Ectodermal cell (in vitro differentiated cells): ENCODE data around the gene HLCS.

Experiments used
- H3K27ac ChIP-seq: 2 replicates; pipeline ENCODE4 v1.7.0; 2013; ENCODE audit warnings: mild to moderate bottlenecking, low read depth, low read length; ENCODE audit not compliant: insufficient read depth, poor library complexity, severe bottlenecking
- H3K27me3 ChIP-seq: 2 replicates; pipeline ENCODE4 v1.7.0; 2013; ENCODE audit warnings: mild to moderate bottlenecking, low read length; ENCODE audit not compliant: insufficient read depth, control insufficient read depth, poor library complexity, severe bottlenecking
- H3K36me3 ChIP-seq: one replicate; pipeline ENCODE4 v1.7.0; 2013; ENCODE audit warnings: low read length; ENCODE audit not compliant: control insufficient read depth, insufficient read depth
- H3K4me1 ChIP-seq: one replicate; pipeline ENCODE4 v1.7.0; 2013; ENCODE audit warnings: low read length; ENCODE audit not compliant: control insufficient read depth, insufficient read depth
- H3K4me3 ChIP-seq: 2 replicates; pipeline ENCODE4 v1.7.0; 2013; ENCODE audit warnings: low read depth, low read length, control low read depth; ENCODE audit not compliant: insufficient read depth
- H3K9me3 ChIP-seq: 2 replicates; pipeline ENCODE4 v1.7.0; 2013; ENCODE audit warnings: mild to moderate bottlenecking, low read length, moderate library complexity; ENCODE audit not compliant: control insufficient read depth
- WGBS, 2 experiments: methylation state at CpG; one replicate each; pipeline ENCODE4 v1.1.7; 2013; ENCODE audit warnings: missing lambda C conversion rate in 2 of 2; 5-methylcytosine and 5-hydroxymethylcytosine counted together

HLCS gene

DNA sequence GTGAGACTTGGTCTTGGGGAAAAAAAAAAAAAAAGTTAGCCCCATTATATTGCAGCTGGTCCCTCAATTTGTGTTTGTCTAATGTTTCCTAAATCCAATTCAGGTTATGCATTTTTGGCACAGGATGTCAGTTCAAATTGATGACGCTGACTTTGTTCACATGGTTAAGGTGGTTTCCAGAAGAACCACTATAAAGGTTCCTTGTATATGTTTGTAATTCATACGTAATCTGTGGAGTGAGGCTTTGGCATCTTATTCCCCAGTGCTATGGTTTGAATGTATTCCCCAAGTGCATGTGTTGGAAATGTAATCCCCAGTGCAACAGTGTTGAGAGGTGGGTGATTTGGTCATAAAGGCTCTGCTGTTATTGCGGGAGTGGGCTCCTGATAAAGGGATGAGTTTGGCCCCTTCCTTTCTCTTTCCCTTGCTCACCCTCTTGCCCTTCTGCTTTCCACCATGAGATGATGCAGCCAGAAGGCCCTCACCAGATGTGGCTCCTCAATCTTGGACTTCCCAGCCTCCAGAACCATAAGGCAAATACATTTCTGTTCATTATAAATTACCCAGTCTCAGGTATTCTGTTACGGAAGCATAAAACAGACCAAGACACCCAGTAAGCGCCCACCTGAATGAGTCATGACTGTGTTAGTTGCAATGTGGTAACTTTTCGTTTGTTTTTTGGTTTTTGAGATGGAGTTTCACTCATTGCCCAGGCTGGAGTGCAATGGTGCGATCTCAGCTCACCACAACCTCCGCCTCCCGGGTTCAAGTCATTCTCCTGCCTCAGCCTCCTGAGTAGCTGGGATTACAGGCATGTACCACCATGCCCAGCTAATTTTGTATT lies 19.5 kb upstream of the HLCS start:
- Histone ChIP-seq H3K4me3 (no peak overlapping the region), H3K4me1 (no peaks in the 10 kb centered on the region), H3K9me3 (no peaks in the 10 kb centered on the region), H3K36me3 (no peaks in the 10 kb centered on the region), H3K27me3 (peaks cover 17% of the 10 kb centered on the region), H3K27ac (no peak overlapping the region)
- WGBS, 2 experiments, result 94 to 98% methylated on average over 9 of the region's 9 CpGs

DNA sequence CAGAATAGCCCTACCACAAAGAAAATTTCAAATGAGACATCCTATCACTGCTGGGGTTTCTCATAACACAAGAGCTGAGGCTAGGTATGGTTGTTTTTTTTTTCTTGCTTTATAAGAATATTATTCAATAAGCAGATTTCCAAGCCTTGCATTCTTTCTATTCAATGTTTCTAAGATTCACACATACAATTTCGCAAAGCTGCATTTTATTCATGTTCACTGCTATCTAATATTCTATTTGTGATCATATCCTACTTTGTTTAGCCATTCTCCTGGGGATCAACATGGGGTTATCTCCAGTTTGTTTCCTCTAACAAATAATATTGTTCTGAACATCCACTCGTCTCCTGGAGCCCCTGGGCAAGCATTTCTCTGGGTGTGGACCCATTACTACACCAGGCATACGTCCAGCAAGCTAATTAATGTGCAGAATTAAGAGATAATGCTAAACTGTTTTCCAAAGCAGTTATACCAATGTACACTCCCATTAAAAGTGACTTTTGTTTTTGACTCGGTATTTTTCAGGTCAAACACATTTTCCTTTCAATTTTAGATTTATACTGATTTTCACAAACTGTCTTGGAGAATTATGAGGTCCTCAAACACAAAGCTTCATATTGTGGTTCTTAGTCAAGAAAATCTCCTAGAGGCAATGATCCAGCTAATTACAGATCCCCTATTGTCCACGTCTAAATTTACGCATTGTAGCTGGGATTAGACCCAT lies 15.7 kb upstream of the HLCS start:
- WGBS, 2 experiments, result 77 to 79% methylated on average over 6 of the region's 6 CpGs

GRCh38 chr21:36981049-36981391 lies 14.6 kb upstream of the HLCS start:
- 25 to 36% methylated on average over 2 of the region's 2 CpGs for WGBS, 2 experiments
- Histone ChIP-seq H3K4me3 (no peak overlapping the region), H3K27me3 (peaks cover 32% of the 10 kb centered on the region), H3K36me3 (no peaks in the 10 kb centered on the region), H3K9me3 (no peaks in the 10 kb centered on the region), H3K27ac (no peak overlapping the region), H3K4me1 (no peaks in the 10 kb centered on the region)

More for the DNA sequence above, 15.7 kb upstream of the HLCS start:
- Histone ChIP-seq H3K27ac (no peak overlapping the region), H3K9me3 (no peaks in the 10 kb centered on the region), H3K36me3 (no peaks in the 10 kb centered on the region), H3K27me3 (peaks cover 32% of the 10 kb centered on the region), H3K4me1 (no peaks in the 10 kb centered on the region), H3K4me3 (no peak overlapping the region)

- Histone ChIP-seq H3K27ac (no peak overlapping the region), H3K36me3 (no peaks in the 10 kb centered on the region), H3K4me3 (peak overlapping the region; percentile 22), H3K9me3 (no peaks in the 10 kb centered on the region), H3K27me3 (peaks cover 32% of the 10 kb centered on the region), H3K4me1 (no peaks in the 10 kb centered on the region)
- 15 to 17% methylated on average over 53 of the region's 53 CpGs for WGBS, 2 experiments
These were observed 14.0 kb upstream of the HLCS start for GRCh38 chr21:36980280-36981048.

- Histone ChIP-seq H3K4me3 (no peak overlapping the region), H3K4me1 (no peaks in the 10 kb centered on the region), H3K27ac (no peak overlapping the region), H3K36me3 (no peaks in the 10 kb centered on the region), H3K9me3 (no peaks in the 10 kb centered on the region), H3K27me3 (peaks cover 27% of the 10 kb centered on the region)
- WGBS, 2 experiments, result 47 to 50% methylated on average over 8 of the region's 8 CpGs
These were observed 10.6 kb upstream of the HLCS start for GRCh38 chr21:36976882-36977651.

GRCh38 chr21:36976228-36976861 lies 9.9 kb upstream of the HLCS start:
- no peak overlapping the region for H3K4me3 ChIP-seq

DNA sequence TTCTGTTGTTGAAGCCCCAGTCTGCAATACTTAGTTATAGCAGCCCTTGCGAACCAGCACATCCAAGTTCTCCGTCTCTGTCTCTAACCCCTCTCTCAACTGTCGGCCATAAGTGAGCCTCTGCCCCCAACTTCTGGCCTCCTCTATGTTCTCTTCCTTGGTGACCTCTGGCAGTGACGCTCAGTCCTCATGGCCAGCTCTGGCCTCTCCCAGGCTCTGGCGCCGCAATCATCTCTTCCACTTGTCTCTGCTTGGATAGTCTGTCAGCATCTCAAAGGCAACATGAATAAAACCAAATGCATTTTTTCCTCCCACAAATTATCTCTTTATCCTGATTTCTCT lies 8.4 kb upstream of the HLCS start:
- 83 to 84% methylated on average over 6 of the region's 6 CpGs for WGBS, 2 experiments
- Histone ChIP-seq H3K4me1 (no peaks in the 10 kb centered on the region), H3K27me3 (peaks cover 4% of the 10 kb centered on the region), H3K4me3 (no peak overlapping the region), H3K36me3 (no peaks in the 10 kb centered on the region), H3K9me3 (no peaks in the 10 kb centered on the region), H3K27ac (no peak overlapping the region)

More at GRCh38 chr21:36976228-36976861, 9.9 kb upstream of the HLCS start:
- Histone ChIP-seq H3K27ac (no peak overlapping the region), H3K36me3 (no peaks in the 10 kb centered on the region), H3K27me3 (peaks cover 19% of the 10 kb centered on the region), H3K4me1 (no peaks in the 10 kb centered on the region), H3K9me3 (no peaks in the 10 kb centered on the region)
- WGBS, 2 experiments, result 84 to 92% methylated on average over 5 of the region's 5 CpGs

GRCh38 chr21:36973986-36974850 lies 7.7 kb upstream of the HLCS start:
- H3K27ac ChIP-seq, result no peak overlapping the region
- H3K4me1 ChIP-seq, result no peaks in the 10 kb centered on the region
- H3K36me3 ChIP-seq, result no peaks in the 10 kb centered on the region
- H3K27me3 ChIP-seq, result no peaks in the 10 kb centered on the region
- WGBS, 2 experiments, result 89 to 90% methylated on average over 14 of the region's 14 CpGs
- no peak overlapping the region for H3K4me3 ChIP-seq
- H3K9me3 ChIP-seq, result no peaks in the 10 kb centered on the region

GRCh38 chr21:36968976-36969375 lies 2.5 kb upstream of the HLCS start:
- WGBS, 2 experiments, result 100% methylated on average over 1 of the region's 1 CpG; no CpG with 5 or more reads in 1 of the 2 experiments
- Histone ChIP-seq H3K27me3 (no peaks in the 10 kb centered on the region), H3K27ac (no peak overlapping the region)

More at GRCh38 chr21:36968976-36969375, 2.5 kb upstream of the HLCS start:
- no peak overlapping the region for H3K4me3 ChIP-seq
- no peaks in the 10 kb centered on the region for H3K9me3 ChIP-seq
- H3K36me3 ChIP-seq, result no peaks in the 10 kb centered on the region
- no peaks in the 10 kb centered on the region for H3K4me1 ChIP-seq
